GM12865 (cell line): ENCODE data around the gene KIRREL3.

Experiments
- DNase-seq: peaks from one replicate; pipeline ENCODE4 v3.0.0; 2010; ENCODE audit warnings: low read depth
- H3K4me3 ChIP-seq: 2 replicates; pipeline ENCODE4 v1.5.1; 2011; ENCODE audit warnings: mild to moderate bottlenecking, low read depth, low read length, control low read depth
- TF ChIP-seq, protein P1 (sequence below): IDR thresholded peaks from 2 replicates; pipeline ENCODE4 v1.5.1; 2011; ENCODE audit warnings: low read length, control low read depth, low read depth, inconsistent platforms; ENCODE audit not compliant: insufficient read depth; ENCODE audit errors: missing control alignments

The KIRREL3 gene

GRCh38 chr11:126476266-126476924 lies 524.2 kb downstream of the KIRREL3 start:
- DNase-seq = no peak
- H3K4me3 ChIP-seq = no peak overlapping the region
- TF ChIP-seq, protein P1, sequence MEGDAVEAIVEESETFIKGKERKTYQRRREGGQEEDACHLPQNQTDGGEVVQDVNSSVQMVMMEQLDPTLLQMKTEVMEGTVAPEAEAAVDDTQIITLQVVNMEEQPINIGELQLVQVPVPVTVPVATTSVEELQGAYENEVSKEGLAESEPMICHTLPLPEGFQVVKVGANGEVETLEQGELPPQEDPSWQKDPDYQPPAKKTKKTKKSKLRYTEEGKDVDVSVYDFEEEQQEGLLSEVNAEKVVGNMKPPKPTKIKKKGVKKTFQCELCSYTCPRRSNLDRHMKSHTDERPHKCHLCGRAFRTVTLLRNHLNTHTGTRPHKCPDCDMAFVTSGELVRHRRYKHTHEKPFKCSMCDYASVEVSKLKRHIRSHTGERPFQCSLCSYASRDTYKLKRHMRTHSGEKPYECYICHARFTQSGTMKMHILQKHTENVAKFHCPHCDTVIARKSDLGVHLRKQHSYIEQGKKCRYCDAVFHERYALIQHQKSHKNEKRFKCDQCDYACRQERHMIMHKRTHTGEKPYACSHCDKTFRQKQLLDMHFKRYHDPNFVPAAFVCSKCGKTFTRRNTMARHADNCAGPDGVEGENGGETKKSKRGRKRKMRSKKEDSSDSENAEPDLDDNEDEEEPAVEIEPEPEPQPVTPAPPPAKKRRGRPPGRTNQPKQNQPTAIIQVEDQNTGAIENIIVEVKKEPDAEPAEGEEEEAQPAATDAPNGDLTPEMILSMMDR = no peak

- TF ChIP-seq, protein P1 = no peak
- DNase-seq = no peak
Measured at GRCh38 chr11:126475014-126475991, 525.3 kb downstream of the KIRREL3 start.

GRCh38 chr11:126474220-126474619 lies 526.4 kb downstream of the KIRREL3 start:
- H3K4me3 ChIP-seq = no peak overlapping the region
- no peak for DNase-seq
- TF ChIP-seq, protein P1 = no peak

More at GRCh38 chr11:126475014-126475991, 525.3 kb downstream of the KIRREL3 start:
- no peak overlapping the region for H3K4me3 ChIP-seq

GRCh38 chr11:126473269-126473668 lies 527.3 kb downstream of the KIRREL3 start:
- no peak overlapping the region for H3K4me3 ChIP-seq
- DNase-seq = no peak
- TF ChIP-seq, protein P1 = no peak

DNA sequence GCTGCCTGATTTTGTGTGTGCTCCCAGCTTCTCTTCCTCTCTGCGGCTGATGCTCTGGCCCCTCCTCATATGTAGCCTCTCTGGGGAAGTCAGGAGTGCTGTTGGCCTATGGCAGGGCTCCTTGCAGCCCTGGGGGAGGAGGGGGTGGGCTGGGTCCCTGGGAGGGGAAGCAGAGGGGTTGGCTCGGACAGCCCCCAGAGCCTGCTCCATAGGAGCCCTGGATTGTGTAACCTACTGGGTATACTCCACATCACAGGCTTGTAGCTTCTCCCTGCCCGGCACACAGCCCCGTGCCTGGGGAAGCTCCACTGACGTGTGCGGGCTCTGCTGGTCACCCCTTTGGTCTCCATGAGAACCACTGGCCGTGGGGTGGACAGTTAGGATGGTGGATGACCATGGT lies 531.3 kb downstream of the KIRREL3 start:
- TF ChIP-seq, protein P1 = no peak
- H3K4me3 ChIP-seq = no peak overlapping the region
- DNase-seq = no peak

GRCh38 chr11:126468102-126468521 lies 532.5 kb downstream of the KIRREL3 start:
- H3K4me3 ChIP-seq = no peak overlapping the region
- TF ChIP-seq, protein P1 = no peak
- no peak for DNase-seq
